HepG2 (cell line): Measurements from ENCODE around the gene FAM89B.

Source experiments
- BRCA1 ChIP-seq: sonication (generic); formaldehyde crosslinking; IDR thresholded peaks from 2 replicates; pipeline ENCODE4 v1.4.0; 2020; ENCODE audit warnings: missing genetic modification reagents
- CHD2 ChIP-seq: IDR thresholded peaks from 2 replicates; pipeline ENCODE4 v1.6.1; 2011; ENCODE audit warnings: low read depth, low read length, improper control_type of control experiment
- CTCF ChIP-seq: sonication (generic); formaldehyde crosslinking; IDR thresholded peaks from 2 replicates; pipeline ENCODE4 v1.5.0; 2020; ENCODE audit warnings: mild to moderate bottlenecking, missing genetic modification reagents, moderate library complexity
- JUN ChIP-seq: sonication (generic); formaldehyde crosslinking; IDR thresholded peaks from 2 replicates; pipeline ENCODE4 v1.4.0; 2020; ENCODE audit warnings: mild to moderate bottlenecking, missing genetic modification reagents

DNA sequence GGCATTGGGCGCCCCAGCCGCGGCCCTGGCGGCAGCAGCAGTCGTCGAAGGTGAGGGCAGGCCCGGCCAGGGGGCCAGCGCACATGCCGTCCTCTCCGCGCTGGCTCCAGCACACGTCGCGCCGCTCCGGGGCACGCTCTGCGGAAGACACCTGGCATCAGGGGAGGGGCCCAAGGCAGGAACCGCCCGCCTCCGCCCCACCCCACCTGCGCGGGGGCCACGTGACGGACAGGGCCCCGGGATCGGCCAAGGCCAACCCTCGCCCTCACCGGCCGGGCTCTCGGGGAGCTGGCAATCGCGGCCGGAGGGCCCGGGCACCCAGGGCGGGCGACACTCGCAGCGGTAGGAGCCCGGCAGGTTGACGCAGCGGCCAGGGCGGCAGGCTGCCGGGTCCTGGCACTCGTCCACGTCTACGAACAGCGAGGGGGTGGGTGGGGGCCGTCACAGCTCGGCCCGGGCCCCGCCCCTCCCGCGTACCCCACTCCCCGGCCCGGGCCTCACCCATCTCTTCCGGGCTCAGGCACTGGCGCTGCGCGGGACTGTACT is 32.5 kb upstream of the FAM89B start:
- TF ChIP-seq CHD2 (no peak), JUN (CRISPR knock-in tag) (no peak), CTCF (CRISPR knock-in tag) (no peak), BRCA1 (CRISPR knock-in tag) (no peak)
